Cardiac muscle cell (in vitro differentiated cells and primary cell): ENCODE data around the gene TIPARP. TPM values are rescaled to one million over a fixed set of nuclear protein-coding genes. Genes with fewer than 3 reads are reported as not detected.
"Not testable (repeated sequence)": the region's sequence is repeated elsewhere in the genome, so short reads cannot be mapped to it uniquely, and the experiment has no call there.

ENCODE experiments used
- DNase-seq, 2 donors: peaks; one replicate each; pipeline versions ENCODE4 v3.0.0 to v3.0.0-alpha.2; 2010 to 2017; ENCODE audit warnings: low read depth in 1 of 2, low spot score in 1 of 2
- H3K27ac ChIP-seq: fragments of 200-600 bp; sonication (generic); 2 replicates; pipeline ENCODE4 v1.5.1; 2016
- H3K27me3 ChIP-seq: fragments of 200-600 bp; sonication (generic); 2 replicates; pipeline ENCODE4 v1.6.0; 2016; ENCODE audit warnings: control low read depth
- H3K36me3 ChIP-seq: fragments of 200-600 bp; sonication (generic); 2 replicates; pipeline ENCODE4 v1.5.1; 2016; ENCODE audit warnings: control low read depth
- H3K4me1 ChIP-seq: fragments of 200-600 bp; sonication (generic); 2 replicates; pipeline ENCODE4 v1.8.1; 2017; ENCODE audit warnings: low read depth, mild to moderate bottlenecking, mixed run types
- H3K4me3 ChIP-seq: fragments of 200-600 bp; sonication (generic); 2 replicates; pipeline ENCODE4 v1.5.1; 2016; ENCODE audit warnings: mild to moderate bottlenecking
- H3K9me3 ChIP-seq: fragments of 200-600 bp; sonication (generic); 2 replicates; pipeline ENCODE4 v1.5.1; 2017; ENCODE audit warnings: low read depth, mild to moderate bottlenecking, control low read depth
- polyA plus RNA-seq: library from polyadenylated mRNA; unstranded; fragments of >200 nt; fragmentation: Nextera tagmentation; extraction: Ambion mirVana; gene quantifications from 2 replicates; pipeline ENCODE4 v1.2.1, GENCODE V29; 2016
- total RNA-seq: library from RNA; depleted of rRNA; stranded (reverse); fragments of >200 nt; gene quantifications from 2 replicates; pipeline ENCODE4 v1.2.3, GENCODE V29; 2016
- TF ChIP-seq, protein P1 (sequence below): IDR thresholded peaks from 2 replicates; pipeline ENCODE4 v1.5.1; 2012; ENCODE audit warnings: low read depth, mild to moderate bottlenecking, low read length

Gene TIPARP
- total and polyA plus RNA-seq, 2 experiments from 2014 or later: 22.2 to 115 TPM

DNA sequence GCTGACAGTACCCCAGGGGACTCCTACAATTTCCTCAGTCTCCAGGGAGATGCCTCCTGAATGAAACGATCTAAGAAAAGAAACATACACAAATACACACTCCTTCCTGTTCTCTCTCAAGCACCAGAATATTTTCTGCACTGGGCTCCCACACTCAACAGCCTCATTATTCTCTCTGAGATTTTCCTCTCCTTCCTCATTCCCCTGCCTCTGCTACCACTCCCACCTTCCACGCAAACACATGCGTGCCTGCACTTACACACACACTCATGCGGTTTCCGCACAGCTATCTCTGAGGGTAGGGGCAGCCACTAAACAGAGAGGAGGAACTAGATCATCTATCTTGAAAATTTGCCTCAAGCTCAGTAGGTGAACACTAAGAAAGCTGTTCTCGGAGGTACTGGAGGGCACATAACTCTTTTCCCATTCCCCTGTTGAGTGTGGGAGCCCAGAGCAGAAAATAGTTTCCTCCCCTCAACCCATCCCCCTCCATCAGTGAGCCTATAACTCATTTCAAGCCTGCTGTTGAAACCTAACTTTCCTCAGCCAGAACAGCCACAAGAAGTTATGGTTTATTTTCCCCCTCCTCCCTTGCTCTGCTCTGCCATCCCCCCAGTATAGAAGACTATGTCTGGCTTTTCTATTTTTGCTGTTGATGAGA is 30.5 kb upstream of the TIPARP start:
- DNase-seq: peak; percentile 51 to 57
- H3K9me3 ChIP-seq: no peaks in the 10 kb centered on the region
- no peaks in the 10 kb centered on the region for H3K36me3 ChIP-seq
- TF ChIP-seq, protein P1, sequence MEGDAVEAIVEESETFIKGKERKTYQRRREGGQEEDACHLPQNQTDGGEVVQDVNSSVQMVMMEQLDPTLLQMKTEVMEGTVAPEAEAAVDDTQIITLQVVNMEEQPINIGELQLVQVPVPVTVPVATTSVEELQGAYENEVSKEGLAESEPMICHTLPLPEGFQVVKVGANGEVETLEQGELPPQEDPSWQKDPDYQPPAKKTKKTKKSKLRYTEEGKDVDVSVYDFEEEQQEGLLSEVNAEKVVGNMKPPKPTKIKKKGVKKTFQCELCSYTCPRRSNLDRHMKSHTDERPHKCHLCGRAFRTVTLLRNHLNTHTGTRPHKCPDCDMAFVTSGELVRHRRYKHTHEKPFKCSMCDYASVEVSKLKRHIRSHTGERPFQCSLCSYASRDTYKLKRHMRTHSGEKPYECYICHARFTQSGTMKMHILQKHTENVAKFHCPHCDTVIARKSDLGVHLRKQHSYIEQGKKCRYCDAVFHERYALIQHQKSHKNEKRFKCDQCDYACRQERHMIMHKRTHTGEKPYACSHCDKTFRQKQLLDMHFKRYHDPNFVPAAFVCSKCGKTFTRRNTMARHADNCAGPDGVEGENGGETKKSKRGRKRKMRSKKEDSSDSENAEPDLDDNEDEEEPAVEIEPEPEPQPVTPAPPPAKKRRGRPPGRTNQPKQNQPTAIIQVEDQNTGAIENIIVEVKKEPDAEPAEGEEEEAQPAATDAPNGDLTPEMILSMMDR: no peak
- H3K27ac ChIP-seq: peak overlapping the region; percentile 87
- no peaks in the 10 kb centered on the region for H3K27me3 ChIP-seq
- peaks cover 21% of the 10 kb centered on the region for H3K4me1 ChIP-seq
- H3K4me3 ChIP-seq: no peak overlapping the region

DNA sequence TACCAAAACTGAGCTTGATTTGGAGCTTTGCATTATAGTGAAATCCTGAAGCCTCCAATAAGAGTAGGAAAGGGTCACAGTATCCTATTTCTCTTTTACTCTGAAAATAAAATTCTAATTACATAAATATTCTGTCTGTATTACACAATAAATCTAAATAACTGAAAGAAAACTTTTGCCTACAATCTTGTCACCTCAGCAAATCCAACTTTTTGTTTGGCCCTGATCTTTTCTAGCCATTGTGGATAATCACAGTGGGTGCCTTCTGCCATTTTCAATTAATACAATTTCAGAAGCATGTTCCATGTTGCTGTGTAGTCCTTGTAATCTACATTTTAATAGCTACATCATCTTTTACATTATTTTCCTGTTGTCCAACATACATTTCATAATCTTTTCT is 29.4 kb upstream of the TIPARP start:
- TF ChIP-seq, protein P1: no peak
- H3K27ac ChIP-seq: no peak overlapping the region

DNA sequence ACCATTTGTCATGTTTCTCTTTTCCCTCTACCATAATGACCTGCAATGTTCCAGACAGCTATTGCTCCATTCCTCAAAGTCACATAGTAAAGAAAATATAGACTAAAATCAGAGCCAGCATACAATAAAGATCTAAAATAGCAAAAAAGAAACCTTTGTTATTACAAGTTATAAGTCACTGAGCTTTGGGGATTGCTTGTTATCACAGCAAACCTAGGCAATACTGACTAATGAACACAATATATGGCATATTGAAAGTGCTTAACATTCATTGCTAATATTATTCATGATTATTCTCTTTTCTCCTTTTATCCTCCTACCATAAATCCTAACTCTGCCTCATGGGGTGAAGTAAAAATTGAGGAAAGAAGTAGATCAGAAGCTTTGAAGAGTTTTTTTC is 27.4 kb upstream of the TIPARP start:
- Histone ChIP-seq H3K27me3 (no peaks in the 10 kb centered on the region), H3K4me1 (peaks cover 15% of the 10 kb centered on the region), H3K4me3 (no peak overlapping the region), H3K36me3 (no peaks in the 10 kb centered on the region), H3K27ac (no peak overlapping the region), H3K9me3 (no peaks in the 10 kb centered on the region)
- TF ChIP-seq, protein P1: no peak
- DNase-seq: no peak

More for the DNA sequence above, 29.4 kb upstream of the TIPARP start:
- Histone ChIP-seq H3K27me3 (no peaks in the 10 kb centered on the region), H3K4me1 (peaks cover 21% of the 10 kb centered on the region), H3K9me3 (no peaks in the 10 kb centered on the region), H3K4me3 (no peak overlapping the region), H3K36me3 (no peaks in the 10 kb centered on the region)
- no peak for DNase-seq

DNA sequence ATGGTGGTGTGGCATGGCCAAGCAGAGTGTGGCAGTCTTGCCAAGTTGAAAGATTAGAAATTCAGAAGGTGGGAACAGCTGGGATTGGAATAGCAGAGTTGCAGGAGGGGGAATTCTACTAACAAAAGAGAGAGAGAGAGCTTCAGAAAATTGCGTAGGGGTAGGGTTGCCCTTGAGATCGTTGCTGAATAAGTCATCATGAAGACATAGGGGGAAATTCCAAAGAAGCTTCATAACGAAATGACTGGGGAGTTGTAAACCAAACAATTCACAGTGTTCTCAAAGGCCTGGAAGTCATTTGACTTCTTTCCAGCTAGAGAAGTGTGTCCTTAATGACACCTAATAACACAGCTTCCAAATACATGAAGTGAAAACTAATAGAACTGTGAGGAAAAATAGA is 26.3 kb upstream of the TIPARP start:
- Histone ChIP-seq H3K4me3 (no peak overlapping the region), H3K27me3 (no peaks in the 10 kb centered on the region), H3K36me3 (no peaks in the 10 kb centered on the region), H3K4me1 (peaks cover 15% of the 10 kb centered on the region), H3K9me3 (no peaks in the 10 kb centered on the region), H3K27ac (no peak overlapping the region)
- TF ChIP-seq, protein P1: no peak
- DNase-seq: peak in 1 of 2 donors; percentile 34

DNA sequence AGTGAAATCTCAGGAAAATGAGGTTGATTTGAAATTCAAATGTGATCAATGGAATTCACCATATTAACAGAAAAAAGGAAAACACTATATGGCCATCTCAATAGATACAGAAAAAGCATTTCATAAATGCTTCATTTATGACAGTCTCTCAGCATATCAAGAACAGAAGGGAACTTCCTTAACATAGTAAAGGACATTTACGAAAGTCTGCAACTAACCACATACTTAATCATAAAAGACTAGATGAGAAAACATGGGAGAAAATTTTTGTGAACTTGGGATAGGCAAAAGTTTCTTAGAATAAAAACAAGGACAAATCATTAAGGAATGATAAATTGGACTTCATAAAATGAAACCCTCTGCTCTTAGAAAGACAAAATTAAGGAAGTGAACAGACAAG is 24.7 kb upstream of the TIPARP start:
- TF ChIP-seq, protein P1: no peak
- no peak for DNase-seq
- no peak overlapping the region for H3K4me3 ChIP-seq
- no peaks in the 10 kb centered on the region for H3K9me3 ChIP-seq
- no peak overlapping the region for H3K27ac ChIP-seq
- H3K36me3 ChIP-seq: no peaks in the 10 kb centered on the region
- H3K4me1 ChIP-seq: peaks cover under 1% of the 10 kb centered on the region
- H3K27me3 ChIP-seq: no peaks in the 10 kb centered on the region

DNA sequence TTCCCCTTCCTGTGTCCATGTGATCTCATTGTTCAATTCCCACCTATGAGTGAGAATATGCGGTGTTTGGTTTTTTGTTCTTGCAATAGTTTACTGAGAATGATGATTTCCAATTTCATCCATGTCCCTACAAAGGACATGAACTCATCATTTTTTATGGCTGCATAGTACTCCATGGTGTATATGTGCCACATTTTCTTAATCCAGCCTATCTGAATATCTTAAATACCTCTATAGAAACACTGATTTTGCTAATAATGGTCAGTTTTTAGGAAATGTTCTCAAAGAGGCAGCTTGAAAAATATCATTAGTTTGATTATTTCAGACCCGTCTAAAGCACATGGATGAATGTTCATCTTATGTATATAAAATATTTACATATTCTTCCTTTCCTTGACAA is 21.7 kb upstream of the TIPARP start:
- not testable (repeated sequence) for H3K27ac ChIP-seq, H3K9me3 ChIP-seq, H3K4me1 ChIP-seq, H3K36me3 ChIP-seq, H3K4me3 ChIP-seq, H3K27me3 ChIP-seq, DNase-seq
